ENCODE measurements around the gene PDK1.
A peak's percentile ranks its signal among the peaks of the same experiment; 100 is the strongest.
"Not testable (repeated sequence)": the region's sequence is repeated elsewhere in the genome, so short reads cannot be mapped to it uniquely, and the experiment has no call there.

Gene PDK1

GRCh38 chr2:172555522-172556283, at the start of gene PDK1:
Gene PDK1 (plus strand): TSS chr2:172556090. CDS start chr2:172556151, 61 bp downstream.
- DNase-seq (ENCODE audit: low read depth, low spot score), result peak; percentile 77

GRCh38 chr2:172507199-172507598, 48.7 kb upstream of the PDK1 start:
- DNase-seq (ENCODE audit: low read depth, low spot score), result no peak

- no peak for DNase-seq (ENCODE audit: low read depth, low spot score)
Measured at GRCh38 chr2:172510088-172510487, 45.8 kb upstream of the PDK1 start.

GRCh38 chr2:172510548-172510947, 45.3 kb upstream of the PDK1 start:
- no peak for DNase-seq (ENCODE audit: low read depth, low spot score)

- no peak for DNase-seq (ENCODE audit: low read depth, low spot score)
Measured at GRCh38 chr2:172512810-172513523, 42.9 kb upstream of the PDK1 start.

- no peak for DNase-seq (ENCODE audit: low read depth, low spot score)
Measured at GRCh38 chr2:172513524-172513900, 42.4 kb upstream of the PDK1 start.

GRCh38 chr2:172513935-172514586, 41.8 kb upstream of the PDK1 start:
- DNase-seq (ENCODE audit: low read depth, low spot score), result no peak

- DNase-seq (ENCODE audit: low read depth, low spot score), result no peak
Measured at GRCh38 chr2:172516299-172516698, 39.6 kb upstream of the PDK1 start.

- no peak for DNase-seq (ENCODE audit: low read depth, low spot score)
Measured at GRCh38 chr2:172518995-172519394, 36.9 kb upstream of the PDK1 start.

- no peak for DNase-seq (ENCODE audit: low read depth, low spot score)
Measured at GRCh38 chr2:172525601-172526000, 30.3 kb upstream of the PDK1 start.

- DNase-seq (ENCODE audit: low read depth, low spot score), result no peak
Measured at GRCh38 chr2:172531309-172531708, 24.6 kb upstream of the PDK1 start.

- not testable (repeated sequence) for DNase-seq (ENCODE audit: low read depth, low spot score)
Measured at GRCh38 chr2:172532461-172532860, 23.4 kb upstream of the PDK1 start.

- DNase-seq (ENCODE audit: low read depth, low spot score), result no peak
Measured at GRCh38 chr2:172533687-172534086, 22.2 kb upstream of the PDK1 start.

GRCh38 chr2:172535119-172535518, 20.8 kb upstream of the PDK1 start:
- no peak for DNase-seq (ENCODE audit: low read depth, low spot score)

- not testable (repeated sequence) for DNase-seq (ENCODE audit: low read depth, low spot score)
Measured at GRCh38 chr2:172537851-172538250, 18.0 kb upstream of the PDK1 start.

- no peak for DNase-seq (ENCODE audit: low read depth, low spot score)
Measured at GRCh38 chr2:172539767-172540166, 16.1 kb upstream of the PDK1 start.

GRCh38 chr2:172540421-172540820, 15.5 kb upstream of the PDK1 start:
- DNase-seq (ENCODE audit: low read depth, low spot score), result no peak

- no peak for DNase-seq (ENCODE audit: low read depth, low spot score)
Measured at GRCh38 chr2:172545408-172546075, 10.3 kb upstream of the PDK1 start.

- DNase-seq (ENCODE audit: low read depth, low spot score), result no peak
Measured at GRCh38 chr2:172549131-172549530, 6.8 kb upstream of the PDK1 start.

GRCh38 chr2:172549802-172550201, 6.1 kb upstream of the PDK1 start:
- DNase-seq (ENCODE audit: low read depth, low spot score), result not testable (repeated sequence)

GRCh38 chr2:172550419-172550818, 5.5 kb upstream of the PDK1 start:
- DNase-seq (ENCODE audit: low read depth, low spot score), result no peak

- no peak for DNase-seq (ENCODE audit: low read depth, low spot score)
Measured at GRCh38 chr2:172551271-172551670, 4.6 kb upstream of the PDK1 start.
